RWPE2 (cell line): ENCODE data around the gene TYW1.
"Not testable (repeated sequence)": the region's sequence is repeated elsewhere in the genome, so short reads cannot be mapped to it uniquely, and the experiment has no call there.

ENCODE experiments used
- ATAC-seq: fragments of 200-7000 bp; cut with Tn5 transposase; 3 replicates; pipeline ENCODE4 v1.9.1; 2021; ENCODE audit warnings: low read depth
- DNase-seq: peaks from one replicate; pipeline ENCODE4 v3.0.0-alpha.2; 2020; ENCODE audit warnings: low spot score
- H3K27ac ChIP-seq: fragments of 450-650 bp; 2 replicates; pipeline ENCODE4 v1.5.1; 2017; ENCODE audit warnings: mild to moderate bottlenecking; ENCODE audit not compliant: poor library complexity, severe bottlenecking
- H3K27me3 ChIP-seq: fragments of 250-450 bp; sonication (Bioruptor Pico); 2 replicates; pipeline ENCODE4 v1.5.1; 2021; ENCODE audit warnings: mild to moderate bottlenecking, moderate library complexity; ENCODE audit not compliant: insufficient read depth, poor library complexity, severe bottlenecking
- H3K36me3 ChIP-seq: fragments of 250-450 bp; sonication (Bioruptor Pico); 2 replicates; pipeline ENCODE4 v1.5.1; 2020; ENCODE audit warnings: low read depth, mild to moderate bottlenecking, moderate library complexity
- H3K4me1 ChIP-seq: fragments of 250-450 bp; sonication (Bioruptor Pico); 2 replicates; pipeline ENCODE4 v1.5.1; 2021; ENCODE audit warnings: mild to moderate bottlenecking, moderate library complexity; ENCODE audit not compliant: insufficient read depth, poor library complexity, severe bottlenecking
- H3K4me3 ChIP-seq: fragments of 250-450 bp; sonication (Bioruptor Pico); 2 replicates; pipeline ENCODE4 v1.5.1; 2021; ENCODE audit warnings: mild to moderate bottlenecking, moderate library complexity; ENCODE audit not compliant: severe bottlenecking
- H3K9me3 ChIP-seq: fragments of 250-450 bp; sonication (Bioruptor Pico); 2 replicates; pipeline ENCODE4 v1.5.1; 2021; ENCODE audit warnings: mild to moderate bottlenecking, moderate library complexity; ENCODE audit not compliant: severe bottlenecking
- CTCF ChIP-seq: fragments of 450-650 bp; IDR thresholded peaks from one replicate; pipeline ENCODE4 v1.5.1; 2017; ENCODE audit warnings: mild to moderate bottlenecking, moderate library complexity; ENCODE audit not compliant: poor library complexity, severe bottlenecking

Gene TYW1

DNA sequence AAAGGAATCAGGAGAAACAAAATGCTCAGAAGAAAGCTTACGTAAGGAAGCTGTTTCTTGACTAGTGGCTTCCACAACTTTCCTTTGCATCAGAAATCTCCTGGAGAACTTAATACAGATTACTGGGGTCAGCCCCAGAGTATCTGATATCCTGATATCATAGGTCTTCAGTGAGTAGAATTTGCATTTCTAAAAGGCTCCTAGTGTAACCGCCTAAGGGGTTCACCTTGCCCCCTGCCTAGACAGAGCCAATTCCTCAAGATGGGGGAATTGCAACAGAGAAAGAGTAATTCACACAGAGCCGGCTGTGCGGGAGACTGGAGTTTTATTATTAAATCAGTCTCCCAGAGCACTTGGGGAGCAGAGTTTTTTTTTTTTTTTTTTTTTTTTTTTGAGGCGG, 251.7 kb downstream of the TYW1 start:
- H3K27me3 ChIP-seq, DNase-seq, H3K27ac ChIP-seq, H3K36me3 ChIP-seq, H3K4me3 ChIP-seq, H3K4me1 ChIP-seq, ATAC-seq, H3K9me3 ChIP-seq: not testable (repeated sequence)

DNA sequence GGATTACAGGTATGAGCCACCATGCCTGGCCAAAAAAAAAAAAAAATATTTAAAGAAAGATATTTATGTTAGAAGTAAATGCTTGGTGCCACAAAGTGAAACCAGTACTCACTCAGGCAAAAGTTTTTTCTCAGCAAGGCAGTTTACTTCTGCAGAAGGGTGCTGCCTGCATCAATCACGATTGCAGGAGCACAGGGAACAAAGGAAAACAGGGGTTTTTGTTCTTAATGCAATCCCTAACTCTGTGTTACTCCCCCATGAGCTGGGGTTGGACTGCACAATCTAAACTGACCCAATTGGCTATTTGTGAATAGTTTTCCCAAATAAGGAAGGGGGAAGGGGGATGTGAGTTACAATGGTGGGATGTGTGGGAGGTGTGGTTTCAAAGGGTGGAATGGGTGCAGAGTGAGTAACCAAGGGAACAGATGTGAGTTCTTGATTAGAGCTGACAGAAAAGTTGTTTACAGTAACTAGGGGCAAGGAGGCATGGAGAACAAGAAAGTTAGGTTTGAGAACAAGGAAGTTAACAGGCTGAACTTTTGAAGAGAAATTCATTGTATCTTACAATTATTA, 255.4 kb downstream of the TYW1 start:
- Histone ChIP-seq H3K9me3 (no peaks in the 10 kb centered on the region), H3K27me3 (no peaks in the 10 kb centered on the region), H3K27ac (no peak overlapping the region), H3K4me3 (no peak overlapping the region), H3K4me1 (peaks cover 8% of the 10 kb centered on the region), H3K36me3 (no peaks in the 10 kb centered on the region)
- ATAC-seq = no peak
- no peak for TF ChIP-seq CTCF
- no peak for DNase-seq

GRCh38 chr7:67255076-67255475, 258.4 kb downstream of the TYW1 start:
- not testable (repeated sequence) for H3K4me3 ChIP-seq, DNase-seq, ATAC-seq, H3K4me1 ChIP-seq, H3K27me3 ChIP-seq, H3K36me3 ChIP-seq, H3K9me3 ChIP-seq, H3K27ac ChIP-seq

DNA sequence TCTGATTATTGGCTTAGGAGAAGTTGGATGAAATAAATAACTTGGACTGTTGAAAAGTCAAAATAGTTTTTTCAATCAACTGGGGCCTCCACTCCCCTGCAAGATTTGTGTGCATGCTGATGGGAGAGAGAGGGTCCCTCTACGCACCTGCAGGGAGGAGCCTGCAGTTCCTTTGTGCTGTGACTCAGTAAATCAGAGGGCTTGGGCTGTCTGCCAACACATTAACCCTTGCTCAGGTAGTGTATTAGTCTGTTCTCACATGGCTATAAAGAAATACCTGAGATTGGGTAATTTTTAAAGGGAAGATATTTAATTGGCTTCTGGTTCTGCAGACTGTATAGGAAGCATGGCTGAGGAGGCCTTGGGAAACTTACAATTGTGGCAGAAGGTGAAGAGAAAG, 261.1 kb downstream of the TYW1 start:
- not testable (repeated sequence) for DNase-seq, H3K36me3 ChIP-seq, H3K4me1 ChIP-seq, H3K27me3 ChIP-seq, H3K27ac ChIP-seq, H3K4me3 ChIP-seq, H3K9me3 ChIP-seq
- peak; percentile 73 for ATAC-seq

GRCh38 chr7:67259363-67259762, 262.7 kb downstream of the TYW1 start:
- not testable (repeated sequence) for ATAC-seq, H3K4me3 ChIP-seq, H3K27ac ChIP-seq, DNase-seq, H3K4me1 ChIP-seq, H3K27me3 ChIP-seq, H3K36me3 ChIP-seq, H3K9me3 ChIP-seq

GRCh38 chr7:67260166-67260586, 263.5 kb downstream of the TYW1 start:
- not testable (repeated sequence) for DNase-seq, H3K4me3 ChIP-seq, H3K27me3 ChIP-seq, H3K27ac ChIP-seq, ATAC-seq, H3K36me3 ChIP-seq, H3K4me1 ChIP-seq, H3K9me3 ChIP-seq

GRCh38 chr7:67264000-67264399, 267.4 kb downstream of the TYW1 start:
- not testable (repeated sequence) for H3K4me1 ChIP-seq, H3K27ac ChIP-seq, ATAC-seq, H3K4me3 ChIP-seq, H3K36me3 ChIP-seq, H3K9me3 ChIP-seq, H3K27me3 ChIP-seq, DNase-seq

- not testable (repeated sequence) for DNase-seq, H3K4me1 ChIP-seq, H3K9me3 ChIP-seq, ATAC-seq, H3K27me3 ChIP-seq, H3K4me3 ChIP-seq, H3K27ac ChIP-seq, H3K36me3 ChIP-seq
Measured at GRCh38 chr7:67266070-67266469, 269.4 kb downstream of the TYW1 start.
